ENCODE data around the gene SLX4.

SLX4 gene

DNA sequence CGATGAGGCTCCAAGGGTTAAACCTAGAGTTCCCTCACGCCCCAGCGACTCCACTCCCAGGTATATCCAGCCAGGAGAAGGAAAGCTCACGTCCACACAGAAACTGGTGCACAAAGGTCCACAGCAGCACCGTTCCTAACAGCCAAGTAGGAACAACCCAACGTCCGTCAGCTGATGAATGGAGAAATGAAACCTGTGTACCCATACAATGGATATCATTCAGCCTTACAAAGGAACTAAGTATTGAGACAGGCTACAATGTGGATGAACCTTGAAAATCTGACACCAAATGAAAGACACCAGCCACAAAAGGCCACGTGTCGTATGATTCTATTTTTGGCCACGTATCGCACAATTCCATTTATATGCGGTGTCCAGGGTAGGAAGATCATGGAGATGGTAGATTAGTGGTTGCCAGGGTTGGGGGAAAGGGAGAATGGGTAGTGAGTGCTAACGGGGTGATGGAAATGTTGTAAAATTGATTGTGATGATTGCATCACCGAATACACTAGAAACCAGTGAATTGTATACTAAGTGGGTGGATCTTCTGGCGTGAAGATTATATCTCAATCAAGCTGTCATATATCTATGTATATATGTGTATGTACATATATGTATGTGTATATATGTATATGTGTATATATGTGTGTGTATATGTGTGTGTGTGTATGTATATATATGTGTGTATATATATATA lies 64.3 kb downstream of the SLX4 start:
- FAIRE-seq, result no peak

DNA sequence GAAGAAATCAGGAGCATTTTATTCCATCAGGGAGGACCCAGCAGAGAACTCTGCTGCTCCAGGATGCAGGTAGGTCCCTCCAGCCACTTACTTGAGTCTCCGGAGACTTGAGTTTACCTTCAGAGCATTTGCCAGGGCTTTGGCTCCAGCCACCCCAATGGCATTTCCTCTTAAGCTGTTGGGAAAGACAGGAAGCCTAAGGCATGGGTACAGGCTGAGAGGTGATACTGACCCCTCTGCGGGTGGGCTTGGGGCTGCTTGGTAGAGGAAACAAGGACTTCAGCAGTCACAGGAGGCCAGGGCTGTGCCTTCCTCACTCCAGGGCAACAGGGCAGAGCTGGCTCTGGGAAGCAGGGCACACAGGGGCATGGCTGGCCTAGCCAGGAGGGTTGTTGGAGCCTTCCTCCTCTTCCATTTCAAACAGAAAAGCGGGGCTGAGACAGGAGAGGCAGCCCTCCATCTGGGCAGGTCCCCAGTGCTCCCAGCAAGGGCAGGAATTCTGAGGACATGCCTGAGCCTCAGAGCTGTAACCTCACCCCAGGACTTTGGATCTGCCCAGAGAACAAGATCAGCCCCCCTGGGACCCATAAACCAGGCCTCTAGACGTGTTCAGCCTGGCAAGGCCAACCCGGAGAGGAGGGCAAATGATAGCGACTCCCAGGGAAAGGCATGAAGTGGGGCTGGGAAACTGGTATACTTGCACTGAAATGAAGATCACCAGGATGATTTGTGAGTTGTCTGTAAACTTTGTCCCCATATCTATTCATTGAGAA lies 68.6 kb downstream of the SLX4 start:
- no peak for FAIRE-seq

DNA sequence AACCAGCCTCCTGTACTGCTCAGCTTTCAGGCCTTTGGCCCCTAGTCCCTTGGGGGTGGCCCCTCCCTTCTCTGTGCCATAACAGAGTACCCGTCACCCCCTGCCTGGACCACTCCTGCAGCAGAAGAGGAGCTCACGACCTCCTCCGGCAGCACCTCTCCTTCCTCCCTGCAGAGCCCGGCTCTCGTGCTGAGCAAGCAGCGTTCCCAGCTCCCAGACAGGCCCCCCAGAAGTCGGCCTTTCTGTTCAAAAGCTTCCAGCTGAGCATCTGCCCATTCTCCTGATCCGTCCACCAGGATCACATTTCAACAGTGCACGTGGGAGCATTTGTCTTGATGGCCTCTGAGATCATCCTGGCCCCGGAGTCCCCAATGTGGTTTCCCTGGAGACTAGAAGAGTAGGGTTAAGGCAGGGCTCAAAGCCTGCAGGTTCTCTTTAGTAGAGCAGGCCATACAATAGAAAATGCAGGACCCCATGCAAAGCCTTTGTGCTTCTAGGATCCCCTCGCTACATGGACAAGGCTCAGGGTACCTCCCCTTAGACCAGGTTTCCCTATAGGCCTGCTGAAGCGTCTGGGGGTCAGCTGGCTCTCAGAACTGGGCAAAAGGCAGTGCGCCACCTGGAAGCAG lies 69.8 kb downstream of the SLX4 start:
- no peak for FAIRE-seq

DNA sequence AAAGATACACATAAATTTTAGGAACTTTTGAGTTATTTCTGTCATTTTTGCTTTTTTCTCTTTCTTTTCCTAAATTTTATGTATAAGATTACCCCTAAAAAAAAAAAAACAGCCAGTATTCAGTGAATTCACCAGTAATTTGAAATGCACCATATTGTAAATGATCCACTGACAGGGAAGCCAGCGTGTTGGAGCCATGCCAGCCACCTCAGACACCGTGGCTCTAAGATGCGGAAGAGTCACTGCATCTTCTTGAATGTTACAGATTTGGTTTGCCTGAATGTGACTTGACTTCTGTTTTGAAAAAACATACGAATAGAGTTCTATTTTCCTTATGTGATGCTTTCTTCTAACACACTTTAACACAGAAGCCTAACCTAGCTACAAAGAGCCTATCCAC lies 73.2 kb downstream of the SLX4 start:
- no peak for FAIRE-seq

DNA sequence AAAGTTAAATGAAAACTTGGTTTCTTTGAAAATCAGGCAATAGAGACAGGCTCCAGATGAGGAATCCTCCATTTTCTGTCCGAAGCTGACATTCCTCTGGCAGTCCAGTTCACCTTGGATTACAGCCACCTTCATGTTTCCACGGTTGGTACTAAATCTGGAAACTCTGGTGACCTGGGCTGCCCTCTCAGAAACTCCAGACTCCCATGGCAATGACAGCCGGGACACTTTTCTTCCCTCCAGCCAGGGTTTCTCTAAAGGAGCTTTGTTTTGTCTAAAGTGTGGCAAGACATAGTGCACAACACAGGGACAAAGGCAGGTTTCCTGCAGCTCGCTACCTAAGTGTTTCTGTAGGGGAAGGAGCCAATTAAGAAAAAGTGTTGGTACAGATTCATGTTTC lies 74.6 kb downstream of the SLX4 start:
- FAIRE-seq, result no peak

DNA sequence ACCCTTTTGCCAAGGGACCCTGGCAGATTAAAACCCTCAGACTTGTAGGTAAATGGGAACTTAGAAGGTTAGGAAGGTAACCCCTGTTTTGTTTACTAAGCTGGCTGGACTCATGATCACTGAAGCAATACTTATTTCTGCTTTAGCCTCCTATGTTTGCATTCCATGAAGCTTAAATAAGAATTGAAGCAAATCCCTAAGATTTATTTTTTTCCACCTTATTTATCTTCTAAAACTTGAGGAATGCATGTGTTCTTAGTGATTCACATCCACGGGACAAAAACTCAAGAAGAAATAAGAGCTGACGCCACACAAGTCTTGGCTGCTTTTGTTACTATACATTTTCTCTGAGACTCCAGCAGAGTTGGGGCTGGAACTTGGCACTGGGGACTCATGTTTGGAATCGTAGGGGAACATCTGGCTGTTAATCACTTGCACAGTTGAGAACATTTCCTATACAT lies 75.1 kb downstream of the SLX4 start:
- FAIRE-seq, result no peak

DNA sequence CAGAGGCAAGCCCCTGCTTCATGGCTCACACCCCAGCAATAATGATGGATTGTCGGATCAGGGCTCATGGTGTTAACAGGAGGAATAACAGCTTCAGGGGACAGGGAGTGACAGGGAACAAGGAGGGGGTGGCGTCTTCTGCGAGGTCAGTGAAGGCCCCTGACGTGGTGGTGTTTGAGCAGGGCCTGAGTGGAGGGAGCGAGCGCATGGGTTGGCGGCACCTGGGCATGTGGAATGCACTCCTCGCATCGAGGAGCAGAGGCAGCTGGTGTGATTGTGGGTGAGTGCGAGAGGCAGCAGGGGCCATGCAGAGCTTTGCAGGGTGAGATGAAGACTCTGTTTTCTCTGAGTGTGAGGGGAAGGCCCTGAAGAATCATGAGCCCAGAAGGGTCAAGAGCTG lies 77.3 kb downstream of the SLX4 start:
- FAIRE-seq, result no peak

DNA sequence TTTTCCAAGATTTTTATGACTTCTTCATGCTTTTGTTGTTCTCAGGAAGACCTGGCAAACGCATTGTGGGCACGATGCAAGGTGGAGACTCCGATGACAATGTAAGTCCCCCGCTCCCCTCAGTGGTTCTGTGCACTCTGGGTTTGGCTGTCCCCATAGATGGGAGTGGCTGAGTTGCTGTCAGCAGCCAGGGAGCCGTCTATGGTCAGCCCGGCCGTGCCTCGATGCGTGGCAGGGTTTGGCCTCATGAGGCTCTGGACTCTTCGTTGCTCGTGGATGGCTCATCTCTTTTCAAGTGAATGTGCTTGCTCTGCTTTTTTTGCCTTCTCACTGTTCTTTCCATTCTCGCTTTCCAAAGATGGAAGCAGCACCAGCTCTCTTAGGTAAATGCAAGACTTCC lies 78.7 kb downstream of the SLX4 start:
- no peak for FAIRE-seq

All from TTC549 (cell line).